SKM-1 treated with dmso at 0.1 percent for 144 hours (cell line): ENCODE measurements around the gene CTTN.
"Not testable (repeated sequence)": the region's sequence is repeated elsewhere in the genome, so short reads cannot be mapped to it uniquely, and the experiment has no call there.

Experiments
- DNase-seq: peaks from one replicate; lab custom pipeline; 2025; ENCODE audit not compliant: unreplicated experiment; lab: John Stamatoyannopoulos, UW

The CTTN gene

GRCh38 chr11:70381350-70381749 is 17.0 kb upstream of the CTTN start:
- DNase-seq: no peak

GRCh38 chr11:70381872-70382861 is 16.2 kb upstream of the CTTN start:
- DNase-seq: no peak

- no peak for DNase-seq
Observed at GRCh38 chr11:70383664-70384565, 14.4 kb upstream of the CTTN start.

- no peak for DNase-seq
Observed at GRCh38 chr11:70384566-70385152, 13.7 kb upstream of the CTTN start.

GRCh38 chr11:70387564-70387963 is 10.8 kb upstream of the CTTN start:
- no peak for DNase-seq

GRCh38 chr11:70389201-70389600 is 9.1 kb upstream of the CTTN start:
- DNase-seq: no peak

GRCh38 chr11:70390882-70391281 is 7.4 kb upstream of the CTTN start:
- DNase-seq: not testable (repeated sequence)

- no peak for DNase-seq
Observed at GRCh38 chr11:70394211-70394950, 3.9 kb upstream of the CTTN start.

- DNase-seq: peak; percentile 29
Observed at GRCh38 chr11:70397336-70397982, 870 bp upstream of the CTTN start.

GRCh38 chr11:70398834-70399680 is 728 bp downstream of the CTTN start:
- no peak for DNase-seq

- no peak for DNase-seq
Observed at GRCh38 chr11:70399681-70400112, 1.4 kb downstream of the CTTN start.

GRCh38 chr11:70400643-70401042 is 2.3 kb downstream of the CTTN start:
- no peak for DNase-seq

- no peak for DNase-seq
Observed at GRCh38 chr11:70402016-70402415, 3.7 kb downstream of the CTTN start.

GRCh38 chr11:70402685-70403084 is 4.4 kb downstream of the CTTN start:
- DNase-seq: no peak

GRCh38 chr11:70404244-70404643 is 5.9 kb downstream of the CTTN start:
- no peak for DNase-seq

GRCh38 chr11:70405679-70406395 is 7.5 kb downstream of the CTTN start:
- DNase-seq: no peak

GRCh38 chr11:70407121-70407520 is 8.8 kb downstream of the CTTN start:
- no peak for DNase-seq

- DNase-seq: no peak
Observed at GRCh38 chr11:70407814-70408213, 9.5 kb downstream of the CTTN start.
